ENCODE data around the gene RPL29.
A peak's percentile ranks its signal among the peaks of the same experiment; 100 is the strongest.

The RPL29 gene

GRCh38 chr3:51982352-51982837 lies 13.3 kb downstream of the RPL29 start:
- peak; percentile 93 for DNase-seq (ENCODE audit: low spot score)

DNA sequence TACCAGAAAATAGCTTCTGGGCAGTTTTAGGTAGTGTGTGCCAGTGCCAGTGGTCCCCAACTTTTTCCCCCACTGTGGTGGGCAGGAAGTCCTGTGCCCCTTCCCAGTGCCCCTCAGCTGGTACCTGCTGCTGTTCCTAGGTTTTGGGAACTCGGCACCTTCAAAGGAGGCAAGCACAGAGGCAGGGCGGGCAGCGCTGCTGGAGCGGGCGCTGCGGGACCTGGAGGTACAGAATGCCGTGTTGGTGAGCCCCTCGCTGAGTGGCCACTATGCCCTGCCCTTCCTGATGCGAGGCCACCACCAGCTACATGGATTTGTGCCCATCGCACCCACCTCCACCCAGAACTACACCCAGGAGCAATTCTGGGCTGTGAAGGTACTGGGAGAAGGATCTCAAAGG lies 15.4 kb downstream of the RPL29 start:
- DNase-seq (ENCODE audit: low spot score): no peak

- no peak for DNase-seq (ENCODE audit: low spot score)
These were observed 17.6 kb downstream of the RPL29 start for GRCh38 chr3:51978143-51978502.

- peak; percentile 28 for DNase-seq (ENCODE audit: low spot score)
These were observed 18.1 kb downstream of the RPL29 start for GRCh38 chr3:51977446-51978142.

- peak; percentile 52 for DNase-seq (ENCODE audit: low spot score)
These were observed 19.7 kb downstream of the RPL29 start for GRCh38 chr3:51975852-51976549.

GRCh38 chr3:51974963-51975851 lies 20.5 kb downstream of the RPL29 start, which contains the start of gene ABHD14A:
Gene ABHD14A (plus strand): TSS chr3:51975064. CDS start chr3:51975136, 72 bp downstream.
- peak; percentile 62 for DNase-seq (ENCODE audit: low spot score)

DNA sequence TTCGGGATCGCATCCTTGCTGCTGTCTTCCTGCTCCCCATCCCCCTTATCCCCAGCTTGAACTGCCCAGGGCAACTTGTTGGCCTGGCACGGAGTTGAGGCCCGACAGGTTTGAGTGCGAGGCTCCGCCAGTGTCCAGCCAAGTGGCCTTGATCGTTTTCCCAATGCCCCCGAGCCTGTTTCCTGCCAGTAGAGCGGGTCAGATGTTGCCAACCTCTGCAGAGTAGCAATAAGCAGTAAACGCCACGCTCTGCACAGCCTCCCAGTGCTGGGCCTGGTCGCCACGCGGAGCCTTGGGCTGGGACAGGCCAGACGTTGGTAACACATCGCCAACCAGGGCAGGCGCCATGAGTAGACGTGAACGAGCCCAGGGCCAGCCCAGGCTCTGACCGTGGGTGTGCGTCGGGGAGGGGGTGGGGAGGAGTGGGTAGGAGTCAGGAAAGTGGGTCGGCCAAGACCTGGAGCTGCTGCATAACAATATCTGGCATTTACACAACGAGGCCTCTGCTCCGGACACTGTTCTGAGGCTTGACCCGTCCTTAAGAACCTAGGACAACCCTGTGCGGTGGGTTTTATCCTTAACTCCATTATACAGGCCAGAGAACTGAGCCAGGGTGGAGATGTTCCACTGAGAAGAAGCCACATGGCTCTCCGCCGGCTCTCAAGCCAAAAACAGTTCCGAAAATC lies 21.3 kb downstream of the RPL29 start:
- DNase-seq (ENCODE audit: low spot score): no peak

- DNase-seq (ENCODE audit: low spot score): no peak
These were observed 24.3 kb downstream of the RPL29 start for GRCh38 chr3:51971350-51971749.

DNA sequence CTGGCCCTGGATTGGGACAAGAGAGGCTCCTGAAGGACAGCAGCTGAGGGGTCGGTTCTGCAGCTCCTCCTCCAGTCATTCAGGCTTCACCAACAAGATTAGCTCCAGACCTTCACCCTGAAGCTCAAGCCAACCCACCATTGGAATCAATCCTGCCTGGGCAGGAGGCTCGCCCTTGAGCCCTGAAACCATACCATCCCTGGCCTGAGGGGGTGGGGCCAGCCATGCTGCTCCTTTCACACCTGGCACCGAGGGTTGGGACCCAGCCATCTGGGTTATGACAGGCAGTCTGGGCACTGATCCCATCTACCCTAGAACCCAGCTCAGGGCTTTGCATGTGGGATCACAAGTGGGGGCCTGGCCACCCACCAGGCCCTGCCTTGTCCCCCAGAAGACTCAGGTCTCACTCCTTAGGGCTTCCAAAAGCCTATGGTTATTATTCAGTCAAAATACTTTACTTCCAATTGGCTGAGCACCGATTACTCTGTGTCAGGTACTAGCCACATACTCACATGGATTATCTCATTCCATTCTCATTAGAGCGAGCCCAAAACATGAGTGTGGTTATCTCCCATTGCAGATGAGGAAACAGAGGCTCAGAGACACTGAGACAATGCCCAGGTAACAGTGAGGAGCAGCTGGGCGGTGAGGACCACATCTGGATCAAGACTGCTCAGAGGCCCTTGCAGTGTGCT lies 24.9 kb downstream of the RPL29 start:
- peak; percentile 52 for DNase-seq (ENCODE audit: low spot score)

DNA sequence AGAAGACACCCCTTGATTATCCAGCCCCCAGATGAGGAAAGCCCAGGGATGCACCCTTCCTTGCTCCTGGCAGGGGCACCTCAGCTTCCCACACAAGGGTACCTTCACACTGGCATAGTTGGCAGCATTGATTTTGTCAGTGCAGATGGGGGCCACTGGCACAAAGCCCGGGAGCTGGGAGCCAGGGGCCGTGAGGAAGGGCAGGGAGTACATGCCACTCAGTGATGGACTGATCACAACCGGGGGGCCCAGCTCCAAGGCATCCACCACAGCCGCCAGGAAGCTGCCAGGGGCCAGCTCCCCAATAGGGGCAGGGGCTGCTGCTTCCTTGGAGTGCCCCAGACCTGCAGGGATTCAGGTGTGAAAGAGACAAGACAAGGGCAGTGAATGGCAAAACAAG lies 25.9 kb downstream of the RPL29 start:
- DNase-seq (ENCODE audit: low spot score): no peak

GRCh38 chr3:51968883-51969678 lies 26.6 kb downstream of the RPL29 start:
- no peak for DNase-seq (ENCODE audit: low spot score)

GRCh38 chr3:51968170-51968775 lies 27.4 kb downstream of the RPL29 start:
- DNase-seq (ENCODE audit: low spot score): no peak

DNA sequence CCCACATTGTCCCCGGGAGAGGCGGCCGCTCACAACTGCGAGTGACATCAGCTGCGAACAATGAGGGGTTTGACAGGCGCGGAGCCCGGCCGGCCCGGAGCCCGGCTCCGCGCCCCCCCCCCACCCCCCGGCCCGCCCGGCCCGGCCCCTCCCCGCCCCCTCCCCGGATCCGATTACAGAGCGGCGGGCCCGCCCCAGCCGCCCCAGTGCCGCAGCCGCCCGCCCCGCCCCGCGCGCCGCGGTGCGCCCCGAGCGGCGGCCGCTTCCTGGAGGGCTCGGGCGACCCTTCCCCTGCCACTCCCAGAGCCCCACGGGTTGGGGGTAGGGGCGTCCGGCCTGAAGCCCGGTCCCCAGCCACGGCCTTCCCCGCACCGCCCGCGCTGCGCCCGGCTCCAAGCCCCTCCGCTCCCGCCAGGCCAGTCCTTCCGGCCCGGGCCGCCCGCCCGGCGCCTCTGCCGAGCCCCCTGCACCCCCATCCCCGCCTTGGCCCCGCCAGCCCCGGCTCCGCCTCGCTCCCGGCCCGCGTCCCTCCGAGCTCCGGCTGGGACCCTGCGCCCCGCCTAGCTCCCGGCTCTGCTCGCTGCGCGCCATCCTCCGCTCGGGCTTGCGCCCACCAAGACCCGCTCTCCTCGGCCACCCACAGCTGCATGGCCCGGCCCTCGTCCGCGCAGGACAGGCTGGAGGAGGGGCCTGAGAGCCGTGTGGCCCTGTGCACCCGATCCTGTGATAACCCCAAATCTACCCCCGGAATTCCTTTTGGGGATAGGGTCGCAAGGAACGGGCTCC lies 28.1 kb downstream of the RPL29 start, which contains the start of gene PCBP4:
Gene PCBP4 (minus strand): TSS at position 71 of the 786 bp plus-strand sequence. CDS start 6,214 bp downstream, outside the sequence.
- DNase-seq (ENCODE audit: low spot score): peak; percentile 68

- no peak for DNase-seq (ENCODE audit: low spot score)
These were observed 28.7 kb downstream of the RPL29 start for GRCh38 chr3:51966922-51967383.

- DNase-seq (ENCODE audit: low spot score): no peak
These were observed 29.2 kb downstream of the RPL29 start for GRCh38 chr3:51966486-51966885.

- no peak for DNase-seq (ENCODE audit: low spot score)
These were observed 29.7 kb downstream of the RPL29 start for GRCh38 chr3:51966016-51966415.

DNA sequence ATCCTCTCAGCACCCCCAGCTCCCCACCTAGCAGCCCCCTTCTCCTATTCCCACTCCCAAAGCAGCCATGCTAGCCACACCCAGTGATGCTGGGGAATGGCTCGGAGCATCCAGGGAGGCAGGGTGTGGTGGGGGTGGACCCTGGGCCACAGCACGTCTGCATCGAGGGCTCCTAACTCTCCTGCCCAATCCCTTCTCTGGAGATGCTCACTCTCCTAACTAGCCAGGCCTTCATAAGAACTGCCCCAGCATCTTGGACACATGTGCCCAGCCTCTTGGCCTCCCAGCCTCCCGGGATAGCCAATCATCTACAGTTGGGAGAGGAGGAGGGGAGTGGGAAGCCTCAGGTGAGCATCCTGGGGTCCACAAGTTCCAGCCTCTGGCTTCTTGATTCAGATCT lies 31.2 kb downstream of the RPL29 start:
- no peak for DNase-seq (ENCODE audit: low spot score)

DNA sequence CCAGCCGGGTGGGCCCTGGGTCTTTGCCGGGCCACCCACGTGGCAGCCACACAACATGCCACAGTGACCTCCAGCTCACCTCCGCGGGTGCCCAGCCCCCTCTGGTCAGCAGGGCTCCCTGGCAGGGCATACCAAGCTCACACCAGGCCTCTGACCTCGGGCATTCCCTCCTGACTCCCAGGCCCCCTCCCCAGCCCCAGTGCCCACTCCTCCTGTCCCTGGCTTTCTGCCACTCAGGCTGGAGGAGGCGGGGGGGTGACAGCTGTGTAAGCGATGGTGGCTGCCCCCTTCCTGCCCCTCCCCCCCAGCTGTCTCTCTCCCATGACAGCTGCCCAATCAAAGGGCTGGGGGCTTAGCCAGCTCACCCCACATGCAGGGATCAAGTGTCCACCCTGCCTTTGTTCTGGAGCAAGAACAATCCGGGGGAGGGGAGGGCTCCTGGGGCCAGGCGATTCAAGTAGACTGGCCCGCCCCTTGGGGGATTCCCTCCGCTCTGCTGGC lies 31.7 kb downstream of the RPL29 start:
- no peak for DNase-seq (ENCODE audit: low spot score)
